GM12878 (cell line): ENCODE data around the gene CUEDC1. TPM values are rescaled to one million over a fixed set of nuclear protein-coding genes. Genes with fewer than 3 reads are reported as not detected.

Source experiments
- ATAC-seq: fragments of 200-7000 bp; cut with Tn5 transposase; 3 replicates; pipeline ENCODE4 v1.9.1; 2020; ENCODE audit warnings: mild to moderate bottlenecking, moderate library complexity
- BruUV-seq: library from RNA; stranded (reverse); fragments of 400-500 nt; replicated peaks from 2 replicates; lab custom pipeline; 2021; lab: Mats Ljungman, UMichigan
- CTCF ChIA-PET: fragments of 300-600 bp; sonication (Branson Sonifier 250); formaldehyde crosslinking; extraction: SDS; loops from one replicate; lab custom pipeline; 2021; ENCODE audit warnings: inconsistent platforms; lab: Yijun Ruan, JAX
- POLR2A ChIA-PET: fragments of 350-600 bp; formaldehyde crosslinking; extraction: SDS; loops from one replicate; lab custom pipeline; 2021; ENCODE audit warnings: inconsistent platforms; lab: Charles Lee
- RAD21 ChIA-PET: fragments of 300-600 bp; sonication (Branson Sonifier 250); formaldehyde crosslinking; loops from one replicate; lab custom pipeline; 2023; ENCODE audit warnings: antibody characterized with exemption; ENCODE audit not compliant: unreplicated experiment; lab: Charles Lee
- SMC1A ChIA-PET: fragments of 300-600 bp; sonication (Branson Sonifier 250); formaldehyde crosslinking; loops from one replicate; lab custom pipeline; 2023; ENCODE audit not compliant: unreplicated experiment, uncharacterized antibody; lab: Charles Lee
- DNase-seq: peaks from one replicate; pipeline ENCODE4 v3.0.0-alpha.2; 2011; ENCODE audit warnings: low read depth, low spot score
- FAIRE-seq: peaks from 3 replicates; lab custom pipeline; 2011; peaks lifted over from hg19 to GRCh38; lab: Jason Lieb, UNC
- H2AFZ ChIP-seq: 2 replicates; pipeline ENCODE4 v1.6.0; 2011; ENCODE audit warnings: low read depth, low read length, control low read depth; ENCODE audit not compliant: control insufficient read depth
- H3K27ac ChIP-seq: 2 replicates; pipeline ENCODE4 v1.5.1; 2011; ENCODE audit warnings: control low read depth; ENCODE audit not compliant: control insufficient read depth, insufficient read depth
- H3K27me3 ChIP-seq, 2 experiments: replicated peaks in 1 of 2; 2 replicates each; pipeline versions ENCODE4 v1.6.0 to v1.6.1; 2011; ENCODE audit warnings: low read length in 1 of 2; ENCODE audit not compliant: control insufficient read depth in 2 of 2, insufficient read depth in 2 of 2
- H3K36me3 ChIP-seq, 2 experiments: 2 replicates each; pipeline ENCODE4 v1.5.1; 2011; ENCODE audit warnings: low read length in 1 of 2; ENCODE audit not compliant: control insufficient read depth in 2 of 2, insufficient read depth in 2 of 2
- H3K4me1 ChIP-seq: 2 replicates; pipeline ENCODE4 v1.6.1; 2011; ENCODE audit warnings: mild to moderate bottlenecking, low read length, moderate library complexity, mixed read lengths; ENCODE audit not compliant: control insufficient read depth, insufficient read depth
- H3K4me2 ChIP-seq: 2 replicates; pipeline ENCODE4 v1.6.0; 2011; ENCODE audit warnings: control low read depth; ENCODE audit not compliant: control insufficient read depth, insufficient read depth
- H3K4me3 ChIP-seq: fragments of 200-600 bp; sonication (generic); 2 replicates; pipeline ENCODE4 v1.5.1; 2016
- H3K79me2 ChIP-seq: 2 replicates; pipeline ENCODE4 v1.6.0; 2011; ENCODE audit warnings: low read length; ENCODE audit not compliant: control insufficient read depth, insufficient read depth
- H3K9ac ChIP-seq: 2 replicates; pipeline ENCODE4 v1.8.0; 2011; ENCODE audit warnings: low read length, control low read depth, mixed read lengths; ENCODE audit not compliant: control insufficient read depth, insufficient read depth
- H3K9me3 ChIP-seq: replicated peaks from 3 replicates; pipeline ENCODE4 v1.5.1; 2011; ENCODE audit warnings: mild to moderate bottlenecking, low read length; ENCODE audit not compliant: control insufficient read depth, insufficient read depth
- H4K20me1 ChIP-seq: 2 replicates; pipeline ENCODE4 v1.6.0; 2011; ENCODE audit not compliant: control insufficient read depth, insufficient read depth
- CBX3 ChIP-seq: fragments of 200-600 bp; sonication (generic); IDR thresholded peaks from 2 replicates; pipeline ENCODE4 v1.6.1; 2016; ENCODE audit warnings: low read depth, borderline replicate concordance
- CEBPZ ChIP-seq: fragments of 150-350 bp; IDR thresholded peaks from 2 replicates; pipeline ENCODE4 v1.6.1; 2016; ENCODE audit warnings: low read depth, low read length
- CHD2 ChIP-seq: IDR thresholded peaks from 2 replicates; pipeline ENCODE4 v1.6.1; 2011; ENCODE audit warnings: low read depth, low read length, improper control_type of control experiment, borderline replicate concordance
- ELK1 ChIP-seq: IDR thresholded peaks from 2 replicates; pipeline ENCODE4 v1.6.1; 2012; ENCODE audit warnings: low read depth, low read length, improper control_type of control experiment
- ESRRA ChIP-seq: IDR thresholded peaks from 2 replicates; pipeline ENCODE4 v1.6.1; 2012; ENCODE audit warnings: mild to moderate bottlenecking, low read length, improper control_type of control experiment
- GABPA ChIP-seq: IDR thresholded peaks from 2 replicates; pipeline ENCODE4 v1.6.1; 2014; ENCODE audit warnings: antibody characterized with exemption, low read depth, mild to moderate bottlenecking, inconsistent platforms
- HCFC1 ChIP-seq: fragments of 150-350 bp; IDR thresholded peaks from 2 replicates; pipeline ENCODE4 v1.6.1; 2014; ENCODE audit warnings: low read length
- JUNB ChIP-seq: IDR thresholded peaks from 2 replicates; pipeline ENCODE4 v1.6.1; 2016; ENCODE audit warnings: antibody characterized with exemption, mild to moderate bottlenecking
- MEF2A ChIP-seq: IDR thresholded peaks from 2 replicates; pipeline ENCODE4 v1.6.1; 2011; ENCODE audit warnings: low read depth, mild to moderate bottlenecking, low read length, moderate library complexity; ENCODE audit not compliant: insufficient read depth
- MXI1 ChIP-seq: fragments of 150-350 bp; IDR thresholded peaks from 2 replicates; pipeline ENCODE4 v1.6.1; 2011; ENCODE audit warnings: low read depth, mild to moderate bottlenecking, inconsistent platforms, low read length, improper control_type of control experiment
- NBN ChIP-seq: fragments of 450-650 bp; IDR thresholded peaks from 2 replicates; pipeline ENCODE4 v1.6.1; 2016
- NR2C2 ChIP-seq: IDR thresholded peaks from 2 replicates; pipeline ENCODE4 v1.6.1; 2011; ENCODE audit warnings: borderline replicate concordance, low read depth; ENCODE audit not compliant: control insufficient read depth, insufficient read length
- RB1 ChIP-seq: fragments of 450-650 bp; formaldehyde crosslinking; IDR thresholded peaks from 2 replicates; pipeline ENCODE4 v1.6.1; 2017; ENCODE audit warnings: mild to moderate bottlenecking, borderline replicate concordance
- RBBP5 ChIP-seq: fragments of 200-600 bp; sonication (generic); conservative IDR thresholded peaks from 2 replicates; pipeline ENCODE4 v1.6.1; 2016
- RFX5 ChIP-seq: IDR thresholded peaks from 2 replicates; pipeline ENCODE4 v1.6.1; 2011; ENCODE audit warnings: low read depth, low read length, improper control_type of control experiment
- SMAD1 ChIP-seq: fragments of 450-650 bp; IDR thresholded peaks from 2 replicates; pipeline ENCODE4 v1.6.1; 2018; ENCODE audit warnings: mild to moderate bottlenecking, low read depth; ENCODE audit not compliant: partially characterized antibody
- STAT3 ChIP-seq: IDR thresholded peaks from 2 replicates; pipeline ENCODE4 v1.6.1; 2011; ENCODE audit warnings: low read depth, low read length, improper control_type of control experiment
- TAF1 ChIP-seq: IDR thresholded peaks from 2 replicates; pipeline ENCODE4 v1.6.1; 2011; ENCODE audit warnings: mild to moderate bottlenecking, low read depth, low read length, borderline replicate concordance
- ZNF384 ChIP-seq: IDR thresholded peaks from 2 replicates; pipeline ENCODE4 v1.6.1; 2012; ENCODE audit warnings: low read depth, mild to moderate bottlenecking, low read length, improper control_type of control experiment, borderline replicate concordance
- WGBS: methylation state at CpG from one replicate; pipeline ENCODE4 v1.1.6; 2016; ENCODE audit warnings: low lambda C conversion rate; ENCODE audit not compliant: insufficient replicate concordance, insufficient coverage; ENCODE audit errors: missing lambda C conversion rate; 5-methylcytosine and 5-hydroxymethylcytosine counted together
- in situ Hi-C: fragments of 300-500 bp; cut with MboI; formaldehyde crosslinking; loops from 9 replicates; pipeline ENCODE4 v1.14.3; 2018; ENCODE audit warnings: mixed read lengths
- intact Hi-C: fragments of 100-400 bp; cut with micrococcal nuclease; formaldehyde crosslinking; loops from one replicate; pipeline ENCODE4 v1.14.2; 2022; ENCODE audit not compliant: unreplicated experiment
- polyA plus RNA-seq, 11 experiments: library from polyadenylated mRNA; depleted of rRNA in 4 of 11; unstranded in 6 of 11; stranded (reverse) in 5 of 11; fragments of >200 nt; fragmentation: Nextera tagmentation in 4 of 11; fragmentation: Illumina TruSeq in 1 of 11; extraction: Ambion mirVana in 4 of 11; extraction: Trizol in 1 of 11; gene quantifications; 1 replicate in 1 of 11; 2 replicates in 10 of 11; pipeline versions ENCODE4 v1.2.1 to v1.2.3, GENCODE V29; 2011 to 2016; ENCODE audit warnings: inconsistent platforms in 2 of 11, missing spikeins in 2 of 11, low read depth in 1 of 11
- total RNA-seq, 4 experiments: library from RNA; depleted of rRNA in 3 of 4; stranded (reverse); fragments of >200 nt in 3 of 4; fragmentation: Illumina TruSeq in 1 of 4; extraction: Trizol in 1 of 4; gene quantifications; 2 replicates each; pipeline versions ENCODE4 v1.2.1 to v1.2.3, GENCODE V29; 2013 to 2021

CUEDC1 gene
- total and polyA plus RNA-seq, 10 of the 15 experiments (the other 5 are each of a cell fraction or from before 2014, with no cell fraction given): 0.24 to 7.4 (median 1.8) TPM

- Histone ChIP-seq H3K27me3 (no peaks in the 10 kb centered on the region), H3K9me3 (no peaks in the 10 kb centered on the region), H3K27ac (no peak overlapping the region), H3K9ac (no peak overlapping the region), H4K20me1 (no peaks in the 10 kb centered on the region), H3K4me2 (no peak overlapping the region), H2AFZ (no peak overlapping the region), H3K79me2 (no peaks in the 10 kb centered on the region), H3K4me1 (peaks cover 5% of the 10 kb centered on the region), H3K36me3 (no peaks in the 10 kb centered on the region), H3K4me3 (no peak overlapping the region)
- FAIRE-seq (no peak), ATAC-seq (no peak), DNase-seq (no peak)
- no peak for TF ChIP-seq NBN
- TF ChIP-seq MXI1: no peak
- TF ChIP-seq GABPA: no peak
- TF ChIP-seq CHD2: no peak
- TF ChIP-seq ELK1: no peak
- TF ChIP-seq CBX3: no peak
- no peak for TF ChIP-seq MEF2A
- no peak for TF ChIP-seq RFX5
- TF ChIP-seq NR2C2: no peak
- no peak for TF ChIP-seq HCFC1
- TF ChIP-seq CEBPZ: no peak
- TF ChIP-seq SMAD1: no peak
- no peak for TF ChIP-seq TAF1
- TF ChIP-seq ESRRA: no peak
- no peak for TF ChIP-seq RBBP5
- no peak for TF ChIP-seq ZNF384
- TF ChIP-seq RB1: no peak
- no peak for TF ChIP-seq JUNB
- no peak for TF ChIP-seq STAT3
- ChIA-PET POLR2A (interaction anchor here (0.6 to 0.7 kb wide), 3 partner anchors 39 to 316 kb away, joined by 3 to 4 read pairs (median 4); no protein-coding TSS in a partner anchor), RAD21 (no interaction called here), CTCF (interaction anchor here (0.7 to 1.7 kb wide), 5 partner anchors 16 to 77 kb away, joined by 3 to 4 read pairs (median 3); partner anchors contain the start of gene MRPS23), SMC1A (interaction anchor here (0.9 to 2.7 kb wide), 6 partner anchors 13 to 73 kb away, joined by 3 to 10 read pairs (median 3); no protein-coding TSS in a partner anchor)
- intact Hi-C loops (no loop called here), in situ Hi-C loops (no loop called here)
- BruUV-seq: no TSS peak
- 70% methylated on average over 5 of the region's 5 CpGs for WGBS
These were observed 28.0 kb downstream of the CUEDC1 start for GRCh38 chr17:57927048-57927723.
